ENCODE measurements around the gene STT3B.

DNA sequence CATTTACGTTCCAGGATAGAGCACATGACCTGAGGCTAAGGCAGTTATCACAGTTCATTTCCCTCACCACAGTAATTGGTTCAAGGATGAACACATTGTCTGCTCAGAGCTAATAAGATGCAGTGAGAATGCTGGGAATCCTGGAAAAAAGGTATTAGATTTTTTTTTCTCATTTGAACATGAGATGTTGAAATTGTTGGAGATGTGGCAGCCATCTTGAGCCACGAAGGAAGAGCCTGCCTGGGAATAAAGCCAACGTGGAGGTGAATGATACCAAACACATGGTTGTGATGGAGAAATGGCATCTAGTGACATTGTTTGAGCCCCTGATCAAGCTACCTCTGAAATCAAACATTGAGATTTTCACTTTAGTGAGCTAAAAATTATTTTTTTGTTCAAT, 16.0 kb upstream of the STT3B start:
- TF ChIP-seq, protein P1, sequence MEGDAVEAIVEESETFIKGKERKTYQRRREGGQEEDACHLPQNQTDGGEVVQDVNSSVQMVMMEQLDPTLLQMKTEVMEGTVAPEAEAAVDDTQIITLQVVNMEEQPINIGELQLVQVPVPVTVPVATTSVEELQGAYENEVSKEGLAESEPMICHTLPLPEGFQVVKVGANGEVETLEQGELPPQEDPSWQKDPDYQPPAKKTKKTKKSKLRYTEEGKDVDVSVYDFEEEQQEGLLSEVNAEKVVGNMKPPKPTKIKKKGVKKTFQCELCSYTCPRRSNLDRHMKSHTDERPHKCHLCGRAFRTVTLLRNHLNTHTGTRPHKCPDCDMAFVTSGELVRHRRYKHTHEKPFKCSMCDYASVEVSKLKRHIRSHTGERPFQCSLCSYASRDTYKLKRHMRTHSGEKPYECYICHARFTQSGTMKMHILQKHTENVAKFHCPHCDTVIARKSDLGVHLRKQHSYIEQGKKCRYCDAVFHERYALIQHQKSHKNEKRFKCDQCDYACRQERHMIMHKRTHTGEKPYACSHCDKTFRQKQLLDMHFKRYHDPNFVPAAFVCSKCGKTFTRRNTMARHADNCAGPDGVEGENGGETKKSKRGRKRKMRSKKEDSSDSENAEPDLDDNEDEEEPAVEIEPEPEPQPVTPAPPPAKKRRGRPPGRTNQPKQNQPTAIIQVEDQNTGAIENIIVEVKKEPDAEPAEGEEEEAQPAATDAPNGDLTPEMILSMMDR (conservative IDR thresholded peaks at IDR 0.05; ENCODE audit: low read length): no peak
- no peak for TF ChIP-seq EZH2phosphoT487 (IDR thresholded peaks at IDR 0.05; ENCODE audit: borderline replicate concordance, low read depth, low read length)
